ENCODE data around the gene CD72.
"Not testable (repeated sequence)": the region's sequence is repeated elsewhere in the genome, so short reads cannot be mapped to it uniquely, and the experiment has no call there.

CD72 gene

DNA sequence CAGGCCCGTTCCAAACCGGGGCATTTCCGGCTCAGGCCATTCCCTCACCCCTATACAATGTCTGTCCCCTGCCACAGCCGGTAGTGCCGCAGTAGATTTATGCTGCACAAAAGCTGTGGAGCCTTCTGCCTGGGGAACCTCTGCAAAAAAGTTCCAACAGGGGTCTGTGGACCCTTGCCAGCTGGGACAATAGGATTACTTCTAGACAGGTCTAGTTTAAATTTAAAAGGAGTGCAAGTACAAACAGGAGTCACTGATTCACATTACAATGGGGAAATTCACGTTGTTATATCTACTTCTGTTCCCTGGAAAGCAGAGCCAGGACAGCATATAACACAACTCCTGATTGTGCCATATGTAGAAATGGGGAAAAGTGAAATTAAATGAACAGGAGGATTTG is 34.7 kb downstream of the CD72 start:
- not testable (repeated sequence) for DNase-seq

GRCh38 chr9:35579659-35580227 is 38.5 kb downstream of the CD72 start:
- DNase-seq = not testable (repeated sequence)

- no peak for DNase-seq
Measured at GRCh38 chr9:35579130-35579529, 39.1 kb downstream of the CD72 start.

DNA sequence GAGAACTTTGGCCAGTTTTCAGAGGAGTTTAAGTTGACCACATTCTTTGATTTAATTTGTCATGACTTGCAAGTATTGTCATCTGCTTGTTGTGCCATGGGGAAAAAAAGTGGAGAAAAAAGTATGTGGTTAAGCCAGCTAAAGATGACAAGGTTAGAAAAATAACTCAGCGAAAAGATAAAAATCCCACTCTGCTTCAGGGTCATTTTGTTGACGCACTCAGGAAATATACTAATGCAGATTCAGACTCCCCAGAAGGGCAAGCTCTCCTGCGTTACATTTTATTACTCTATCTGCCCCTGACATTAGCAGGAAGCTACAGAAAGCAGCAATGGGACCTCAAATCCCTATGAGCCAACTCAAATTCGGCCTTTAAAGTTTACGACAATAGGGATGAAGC is 40.7 kb downstream of the CD72 start:
- no peak for DNase-seq

DNA sequence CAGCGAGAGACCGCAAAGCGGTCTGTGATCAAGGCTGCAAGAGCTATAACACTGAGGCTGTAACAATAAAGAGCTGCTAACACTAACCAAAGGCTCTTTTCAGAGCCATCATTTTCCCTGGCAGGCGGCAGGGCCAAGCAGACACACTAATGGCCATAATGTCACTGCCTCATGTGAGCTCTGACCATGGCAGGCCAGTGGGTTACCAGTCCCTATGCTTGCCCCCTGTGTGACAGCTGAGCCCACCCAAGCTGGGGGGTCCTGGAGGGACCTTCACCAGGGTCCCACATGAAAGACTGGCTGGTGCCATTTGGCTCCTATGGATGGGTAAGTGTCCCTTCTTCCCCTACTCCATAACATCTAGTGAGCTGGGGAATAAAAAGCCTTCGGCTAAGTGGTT is 42.7 kb downstream of the CD72 start:
- DNase-seq = no peak

DNA sequence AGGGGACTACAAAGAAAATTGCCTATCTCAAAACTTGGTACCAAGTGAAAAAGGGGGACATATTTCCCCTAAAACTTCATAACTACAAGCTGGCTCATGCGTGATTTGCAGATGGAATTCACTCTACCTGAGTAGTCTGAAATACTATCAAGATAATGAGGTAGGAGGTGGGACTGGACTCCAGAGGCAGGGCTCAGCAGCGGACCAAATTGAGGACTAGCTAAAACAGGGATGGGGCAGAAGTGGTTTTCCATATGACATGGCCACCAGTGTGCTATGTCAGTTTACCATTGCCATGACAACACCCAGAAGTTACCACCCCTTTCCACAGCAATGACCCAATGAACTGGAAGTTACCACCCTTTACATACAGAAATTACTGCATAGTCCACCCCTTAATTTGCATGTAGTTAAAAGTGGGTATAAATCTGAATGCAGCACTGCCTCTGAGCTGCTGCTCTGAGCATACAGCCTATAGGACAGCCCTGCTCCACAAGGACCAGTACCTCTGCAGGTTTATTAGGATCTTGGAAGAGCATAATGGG is 43.6 kb downstream of the CD72 start:
- no peak for DNase-seq

DNA sequence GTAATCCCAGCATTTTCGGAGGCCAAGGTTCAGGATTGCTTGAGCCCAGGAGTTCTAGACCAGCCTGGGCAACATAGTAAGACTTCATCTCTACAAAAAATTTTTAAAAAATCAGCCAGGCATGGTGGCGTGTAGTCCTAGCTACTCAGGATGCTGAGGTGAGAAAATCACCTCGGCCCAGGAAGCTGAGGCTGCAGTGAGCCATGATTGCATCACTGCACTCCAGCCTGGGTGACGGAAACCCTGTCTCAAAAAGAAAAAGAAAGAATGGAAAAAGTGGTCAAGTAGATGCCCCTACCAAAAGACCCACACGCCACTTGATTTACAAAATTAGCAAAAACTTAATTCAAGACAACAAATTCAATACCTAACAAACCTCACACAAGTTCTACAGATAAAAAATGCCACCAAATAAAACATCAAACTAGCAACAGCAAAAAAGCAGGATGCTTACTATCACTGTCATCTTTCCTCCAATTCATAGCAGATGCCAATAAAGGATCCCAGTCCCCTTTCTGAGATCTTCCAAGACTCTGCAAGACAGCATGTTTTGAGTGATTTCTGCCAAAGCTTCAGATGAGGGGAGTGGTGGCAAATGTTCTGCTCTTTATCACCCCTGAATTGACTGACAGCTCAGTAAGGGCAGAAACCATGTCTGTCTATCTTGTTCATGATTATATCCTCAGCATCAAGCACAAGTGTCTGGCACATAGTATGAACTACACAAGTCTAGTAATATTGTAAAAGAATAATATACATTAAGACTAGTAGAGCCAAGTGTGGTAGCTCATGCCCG is 47.3 kb downstream of the CD72 start:
- DNase-seq = peak; percentile 6

- no peak for DNase-seq
Measured at GRCh38 chr9:35569206-35569605, 49.0 kb downstream of the CD72 start.

DNA sequence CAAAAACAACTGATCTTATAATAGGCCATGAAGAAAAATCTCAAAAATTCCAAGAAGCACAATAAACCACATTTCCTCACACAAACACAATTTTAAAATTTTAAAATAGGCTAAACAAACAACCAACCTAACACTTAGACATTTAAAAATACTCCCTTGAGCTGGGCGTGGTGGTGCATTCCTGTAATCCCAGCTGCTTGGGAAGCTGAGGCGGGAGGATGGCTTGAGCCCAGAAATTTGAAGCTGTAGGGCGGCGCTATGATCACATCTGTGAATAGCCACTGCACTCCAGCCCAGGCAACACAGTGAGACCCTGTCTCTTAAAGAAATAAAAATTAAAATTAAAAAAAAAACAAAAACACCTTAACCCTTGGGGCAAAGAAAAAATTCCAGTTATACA is 50.0 kb downstream of the CD72 start:
- no peak for DNase-seq

DNA sequence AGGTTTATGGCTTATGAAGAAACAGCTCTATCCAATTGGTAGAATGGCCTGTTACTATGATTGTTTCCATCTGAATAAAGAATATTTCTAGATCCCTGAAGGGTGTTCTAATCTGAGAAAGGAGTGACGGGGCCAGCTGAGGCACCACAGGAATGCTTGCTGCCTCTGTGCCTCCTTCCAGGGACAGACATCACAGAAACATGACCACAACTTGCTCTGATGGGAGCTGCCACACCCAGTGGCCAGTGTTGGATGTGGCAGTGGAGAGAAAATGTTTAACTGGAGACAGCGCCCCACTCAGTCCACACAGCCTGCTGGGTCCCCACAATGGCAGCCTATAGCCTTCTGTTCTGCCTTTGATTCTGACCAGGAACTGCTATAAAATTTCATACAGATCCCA is 51.8 kb downstream of the CD72 start:
- DNase-seq = no peak

- no peak for DNase-seq
Measured at GRCh38 chr9:35564658-35565061, 53.6 kb downstream of the CD72 start.

DNA sequence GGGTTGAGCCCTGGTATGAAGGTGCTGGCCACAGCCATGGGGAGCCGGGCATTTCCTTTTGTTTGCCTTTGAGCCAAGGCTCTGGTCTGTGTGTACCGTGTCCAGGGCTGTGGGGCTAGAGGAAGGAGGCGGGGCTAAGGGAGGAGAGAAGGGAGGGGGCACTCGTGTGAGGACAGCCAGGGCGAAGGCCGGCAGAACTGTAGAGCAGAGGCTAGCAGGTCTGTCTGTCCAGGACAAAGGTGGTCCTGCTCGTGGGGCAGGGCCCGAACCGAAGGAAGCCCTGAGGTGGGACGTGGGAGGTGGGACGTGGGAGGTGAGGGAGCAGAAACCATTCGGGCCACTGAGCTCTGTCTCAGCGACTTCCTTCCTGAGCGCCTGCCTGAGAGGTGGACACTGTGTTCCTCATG is 54.4 kb downstream of the CD72 start:
- DNase-seq = no peak

GRCh38 chr9:35562895-35563780 is 55.1 kb downstream of the CD72 start:
- no peak for DNase-seq

DNA sequence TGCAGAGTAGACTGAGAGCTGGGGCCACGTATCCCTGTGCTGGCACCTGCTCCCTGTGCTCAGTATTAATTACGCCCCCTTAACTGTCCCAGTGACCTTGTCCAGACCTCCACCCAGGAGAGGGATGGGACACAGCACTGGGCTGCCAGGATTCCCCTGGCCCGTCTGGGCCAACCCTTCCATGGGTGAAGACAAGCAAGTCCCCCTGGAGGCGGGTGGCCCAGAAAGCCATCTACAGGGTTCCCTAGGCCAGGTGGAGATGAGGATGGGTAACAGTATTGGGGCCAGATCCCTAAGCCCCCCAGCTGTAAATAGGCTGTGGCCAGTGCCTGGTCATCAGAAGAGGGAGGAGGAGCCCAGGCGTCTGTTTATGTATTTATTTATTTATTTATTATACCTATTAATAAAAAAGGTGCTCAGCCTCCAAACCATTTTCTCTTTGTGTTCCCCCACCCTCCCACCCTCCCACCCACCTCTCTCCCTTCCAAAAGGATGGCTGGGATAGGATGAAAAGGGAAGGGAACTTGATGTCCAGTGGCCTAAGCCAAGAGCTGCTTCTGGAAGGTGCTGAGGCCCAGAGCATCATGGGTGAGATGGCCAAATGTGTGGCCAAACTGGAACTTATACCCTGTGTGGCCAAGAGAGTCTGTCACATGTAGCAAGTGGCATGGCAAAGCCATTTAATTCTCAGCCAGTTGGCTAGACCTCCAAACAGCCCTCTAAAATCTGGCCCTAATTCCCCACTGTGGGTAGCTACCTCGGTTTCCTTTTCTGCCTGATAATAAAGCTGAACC is 56.5 kb downstream of the CD72 start:
- no peak for DNase-seq

- no peak for DNase-seq
Measured at GRCh38 chr9:35560625-35561337, 57.4 kb downstream of the CD72 start.
